Activated B cell treated with CpG ODN at 0.5 μM for 24 hours (primary cell): Measurements from ENCODE around the gene MSH4. TPM values are rescaled to one million over a fixed set of nuclear protein-coding genes. Genes with fewer than 3 reads are reported as not detected.
A peak's percentile ranks its signal among the peaks of the same experiment; 100 is the strongest.
"Not testable (repeated sequence)": the region's sequence is repeated elsewhere in the genome, so short reads cannot be mapped to it uniquely, and the experiment has no call there.

Experiments
- ATAC-seq: fragments of 200-7000 bp; cut with Tn5 transposase; one replicate; pipeline ENCODE4 v1.10.0; 2021; ENCODE audit warnings: low read depth, mild to moderate bottlenecking, moderate library complexity
- CTCF ChIA-PET: fragments of 350-600 bp; sonication (Branson Sonifier 250); formaldehyde crosslinking; loops from one replicate; lab custom pipeline; 2021; ENCODE audit warnings: antibody characterized with exemption; lab: Charles Lee
- POLR2A ChIA-PET: fragments of 350-600 bp; sonication (Branson Sonifier 250); formaldehyde crosslinking; loops from one replicate; lab custom pipeline; 2021; ENCODE audit warnings: antibody characterized with exemption; lab: Charles Lee
- DNase-seq: peaks from one replicate; pipeline ENCODE4 v3.0.0; 2022
- H3K27ac Mint-ChIP-seq: one replicate; pipeline ENCODE4 v1.8.0; 2020; ENCODE audit warnings: mixed read lengths
- H3K27me3 Mint-ChIP-seq: one replicate; pipeline ENCODE4 v1.8.0; 2021; ENCODE audit warnings: mixed read lengths
- H3K36me3 Mint-ChIP-seq: one replicate; pipeline ENCODE4 v1.8.0; 2021; ENCODE audit warnings: low read depth, mixed read lengths
- H3K4me1 Mint-ChIP-seq: one replicate; pipeline ENCODE4 v1.8.0; 2021; ENCODE audit warnings: mixed read lengths
- H3K4me3 Mint-ChIP-seq: one replicate; pipeline ENCODE4 v1.8.0; 2020; ENCODE audit warnings: mild to moderate bottlenecking, mixed read lengths
- H3K9me3 Mint-ChIP-seq: one replicate; pipeline ENCODE4 v1.8.0; 2020; ENCODE audit warnings: mixed read lengths
- CTCF ChIP-seq: fragments of 200-600 bp; IDR thresholded peaks from one replicate; pipeline ENCODE4 v1.8.0; 2022; ENCODE audit warnings: antibody characterized with exemption, mild to moderate bottlenecking
- intact Hi-C: fragments of 100-400 bp; cut with micrococcal nuclease; formaldehyde crosslinking; loops from one replicate; pipeline ENCODE4 v1.15.1; 2024
- total RNA-seq: library from RNA; stranded (reverse); gene quantifications from 2 replicates; pipeline ENCODE4 v1.2.3, GENCODE V29; 2022

MSH4 gene
- total RNA-seq = 1.2 and 1.4 TPM in 2 replicates

DNA sequence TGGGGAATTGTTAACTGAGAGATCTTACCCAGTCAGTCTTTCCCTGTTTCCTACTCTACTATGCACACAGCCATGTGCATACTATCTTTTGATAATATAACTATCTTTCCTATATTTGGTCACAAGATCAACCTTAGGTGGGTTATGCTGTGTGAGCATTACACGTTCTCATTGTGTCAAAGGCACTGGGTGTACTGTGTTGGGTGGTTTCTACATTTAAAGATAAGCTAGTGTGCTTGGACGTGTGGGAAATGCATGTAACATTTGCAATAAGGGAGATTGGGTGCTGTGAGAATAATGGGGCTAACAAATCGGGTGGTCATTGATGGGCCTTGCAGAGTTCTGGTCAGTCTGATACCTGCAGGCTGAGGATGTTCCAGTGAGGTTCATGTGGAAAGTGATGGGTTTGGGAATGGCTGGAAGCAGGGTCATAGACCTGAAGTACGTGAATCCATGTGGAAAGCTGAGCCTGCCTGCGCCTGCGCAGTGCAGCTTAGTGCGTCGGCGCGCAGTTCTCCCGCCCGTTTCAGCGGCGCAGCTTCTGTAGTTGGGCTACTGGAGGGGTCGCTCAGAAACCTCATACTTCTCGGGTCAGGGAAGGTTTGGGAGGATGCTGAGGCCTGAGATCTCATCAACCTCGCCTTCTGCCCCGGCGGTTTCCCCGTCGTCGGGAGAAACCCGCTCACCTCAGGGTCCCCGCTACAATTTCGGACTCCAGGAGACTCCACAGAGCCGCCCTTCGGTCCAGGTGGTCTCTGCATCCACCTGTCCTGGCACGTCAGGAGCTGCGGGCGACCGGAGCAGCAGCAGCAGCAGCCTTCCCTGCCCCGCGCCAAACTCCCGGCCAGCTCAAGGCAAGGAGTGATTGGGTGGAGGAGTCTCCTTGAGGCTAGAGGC, at the start of gene MSH4:
Gene MSH4, plus strand, starts transcription at position 507 of the 897 bp plus-strand sequence. Its CDS starts 104 bp downstream, at position 611.
- intact Hi-C loops = no loop called here
- Mint-ChIP-seq H3K4me1 (peaks cover 8% of the 10 kb centered on the region), H3K9me3 (no peaks in the 10 kb centered on the region), H3K27ac (no peak within 1 kb of the TSS), H3K27me3 (no peaks in the 10 kb centered on the region), H3K36me3 (peaks cover 75% of the 10 kb centered on the region), H3K4me3 (no peak within 1 kb of the TSS)
- CTCF ChIA-PET = no interaction called here
- DNase-seq = no peak
- POLR2A ChIA-PET = interaction anchor here (0.6 to 3.6 kb wide), 4 partner anchors 8 to 1887 kb away, joined by 3 to 45 read pairs (median 5); partner anchors contain the start of gene RABGGTB
- ATAC-seq = peak; percentile 36
- TF ChIP-seq CTCF = no peak

- H3K27ac Mint-ChIP-seq, H3K27me3 Mint-ChIP-seq, intact Hi-C loops, POLR2A ChIA-PET, H3K4me1 Mint-ChIP-seq, H3K4me3 Mint-ChIP-seq, ATAC-seq, CTCF ChIA-PET, H3K9me3 Mint-ChIP-seq, DNase-seq: not testable (repeated sequence)
- H3K36me3 Mint-ChIP-seq = peaks cover 64% of the 10 kb centered on the region
Measured at GRCh38 chr1:75757210-75757609, 39.5 kb upstream of the MSH4 start.

GRCh38 chr1:75758543-75758942, 38.1 kb upstream of the MSH4 start:
- H3K36me3 Mint-ChIP-seq = peaks cover 55% of the 10 kb centered on the region
- H3K9me3 Mint-ChIP-seq, intact Hi-C loops, H3K4me3 Mint-ChIP-seq, ATAC-seq, H3K27me3 Mint-ChIP-seq, POLR2A ChIA-PET, CTCF ChIA-PET, H3K4me1 Mint-ChIP-seq, DNase-seq, H3K27ac Mint-ChIP-seq: not testable (repeated sequence)

DNA sequence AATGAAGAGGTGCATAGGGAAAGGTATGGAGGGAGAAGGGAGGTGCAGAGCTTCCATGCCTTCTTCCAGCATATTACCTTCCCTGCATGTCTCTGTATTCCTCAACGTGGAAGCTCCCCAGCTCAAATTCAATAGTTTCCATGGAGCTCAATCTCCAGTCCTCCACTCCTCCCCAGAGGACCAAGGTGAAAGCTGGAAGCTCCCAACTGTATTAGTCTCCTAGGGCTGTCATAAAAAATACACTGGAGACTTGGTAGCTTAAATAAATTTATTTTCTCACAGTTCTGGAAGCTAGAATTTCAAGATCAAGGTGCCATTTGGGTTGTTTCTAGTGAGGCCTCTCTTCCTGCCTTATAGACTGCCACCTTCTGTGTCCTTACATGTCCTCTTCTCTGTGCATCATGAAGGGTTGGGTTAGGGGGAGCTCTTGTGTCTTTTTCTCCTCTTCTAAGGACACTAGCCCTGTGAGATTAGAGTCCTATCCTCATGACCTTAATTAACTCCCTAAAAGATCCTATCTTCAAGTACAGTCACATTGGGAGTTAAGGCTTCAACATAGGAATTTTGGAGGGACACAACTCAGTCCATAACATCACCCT, 32.5 kb upstream of the MSH4 start:
- intact Hi-C loops = loop anchor here (2.0 kb wide), 1 partner anchor 15 kb away; no protein-coding TSS in a partner anchor
- Mint-ChIP-seq H3K9me3 (no peaks in the 10 kb centered on the region), H3K4me3 (no peak overlapping the region), H3K4me1 (no peaks in the 10 kb centered on the region), H3K27me3 (no peaks in the 10 kb centered on the region), H3K36me3 (peaks cover 20% of the 10 kb centered on the region), H3K27ac (no peak overlapping the region)
- no peak for TF ChIP-seq CTCF
- ATAC-seq = no peak
- ChIA-PET CTCF (no interaction called here), POLR2A (interaction anchor here (1.0 kb wide), 1 partner anchor 22 kb away, joined by 3 read pairs; the partner anchor contains the start of gene RABGGTB)
- no peak for DNase-seq

DNA sequence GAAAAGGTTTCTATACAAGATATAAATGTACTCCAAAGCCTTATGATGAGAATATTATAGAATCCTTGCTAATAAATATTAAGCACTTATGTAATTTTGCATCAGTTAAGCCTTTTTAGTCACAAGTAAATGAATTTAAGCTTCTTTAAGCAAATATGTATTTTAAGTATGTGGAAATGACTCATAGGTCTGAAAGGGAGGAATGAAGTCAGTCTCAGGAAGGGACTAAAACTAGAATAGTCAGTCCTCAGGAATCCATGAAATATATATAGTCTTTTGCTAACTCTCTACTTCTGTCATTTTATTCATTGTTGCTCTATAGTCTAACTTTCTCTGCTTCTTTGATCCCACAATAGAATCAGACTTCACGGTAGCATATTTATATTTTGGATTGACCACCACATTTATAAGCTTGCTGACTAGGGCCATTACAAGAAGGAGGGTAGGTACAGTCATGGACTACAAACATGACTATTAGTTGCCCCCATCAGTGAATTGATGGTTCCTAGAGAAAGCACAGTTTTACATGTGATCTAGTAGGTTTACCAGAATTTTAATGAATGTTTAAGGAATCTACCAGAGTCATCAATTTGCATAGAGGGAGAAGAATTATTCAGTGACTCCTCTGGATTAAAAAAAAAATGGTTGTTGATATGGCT, 30.9 kb upstream of the MSH4 start:
- Mint-ChIP-seq H3K9me3 (no peaks in the 10 kb centered on the region), H3K36me3 (peaks cover 15% of the 10 kb centered on the region), H3K4me3 (no peak overlapping the region), H3K4me1 (no peaks in the 10 kb centered on the region), H3K27ac (no peak overlapping the region), H3K27me3 (no peaks in the 10 kb centered on the region)
- DNase-seq (no peak), ATAC-seq (no peak)
- TF ChIP-seq CTCF = no peak
- ChIA-PET CTCF (no interaction called here), POLR2A (no interaction called here)
- intact Hi-C loops = loop anchor here (2.0 kb wide), 1 partner anchor 17 kb away; no protein-coding TSS in a partner anchor
